HG02884 (cell line): Measurements from ENCODE around the gene SLC9A6.

Experiments used
- ATAC-seq: cut with Tn5 transposase; IDR thresholded peaks from one replicate; pipeline ENCODE4 v1.9.1; 2021; ENCODE audit warnings: mild to moderate bottlenecking, moderate library complexity; ENCODE audit not compliant: unreplicated experiment

The SLC9A6 gene

GRCh38 chrX:135985157-135985972, at the start of gene SLC9A6:
Gene SLC9A6 (plus strand): TSS chrX:135985435. CDS start chrX:135985659, 224 bp downstream.
- peak; percentile 91 for ATAC-seq

GRCh38 chrX:135944486-135944885, 40.7 kb upstream of the SLC9A6 start:
- no peak for ATAC-seq

- ATAC-seq: no peak
These were observed 33.9 kb upstream of the SLC9A6 start for GRCh38 chrX:135951291-135951690.

GRCh38 chrX:135973025-135973547, 12.1 kb upstream of the SLC9A6 start:
- ATAC-seq: no peak

- peak; percentile 73 for ATAC-seq
These were observed 11.5 kb upstream of the SLC9A6 start, which contains the start of gene MMGT1 for GRCh38 chrX:135973548-135974278. Gene MMGT1 (minus strand): TSS chrX:135973988. CDS start chrX:135973675, 313 bp downstream.

- ATAC-seq: no peak
These were observed 10.9 kb upstream of the SLC9A6 start for GRCh38 chrX:135974279-135974856.

GRCh38 chrX:135975421-135975820, 9.8 kb upstream of the SLC9A6 start:
- no peak for ATAC-seq

GRCh38 chrX:135977611-135978010, 7.6 kb upstream of the SLC9A6 start:
- no peak for ATAC-seq

- ATAC-seq: no peak
These were observed 4.2 kb upstream of the SLC9A6 start for GRCh38 chrX:135981010-135981409.

GRCh38 chrX:135981668-135982067, 3.6 kb upstream of the SLC9A6 start:
- no peak for ATAC-seq

GRCh38 chrX:135982860-135983259, 2.4 kb upstream of the SLC9A6 start:
- ATAC-seq: no peak

- no peak for ATAC-seq
These were observed 979 bp upstream of the SLC9A6 start for GRCh38 chrX:135984256-135984655.

GRCh38 chrX:135984791-135985156, 461 bp upstream of the SLC9A6 start:
- ATAC-seq: peak; percentile 13

GRCh38 chrX:135985973-135986310, 707 bp downstream of the SLC9A6 start:
- no peak for ATAC-seq

- no peak for ATAC-seq
These were observed 3.0 kb downstream of the SLC9A6 start for GRCh38 chrX:135988245-135988644.

- no peak for ATAC-seq
These were observed 29.8 kb downstream of the SLC9A6 start for GRCh38 chrX:136015016-136015415.

GRCh38 chrX:136016881-136017280, 31.6 kb downstream of the SLC9A6 start:
- ATAC-seq: no peak

- no peak for ATAC-seq
These were observed 34.0 kb downstream of the SLC9A6 start for GRCh38 chrX:136019226-136019625.

- ATAC-seq: peak; percentile 69
These were observed 35.9 kb downstream of the SLC9A6 start for GRCh38 chrX:136021160-136021559.

GRCh38 chrX:136021903-136022302, 36.7 kb downstream of the SLC9A6 start:
- ATAC-seq: peak; percentile 61

GRCh38 chrX:136025091-136025490, 39.9 kb downstream of the SLC9A6 start:
- ATAC-seq: no peak
